ENCODE data around the gene PTPN23.

DNA sequence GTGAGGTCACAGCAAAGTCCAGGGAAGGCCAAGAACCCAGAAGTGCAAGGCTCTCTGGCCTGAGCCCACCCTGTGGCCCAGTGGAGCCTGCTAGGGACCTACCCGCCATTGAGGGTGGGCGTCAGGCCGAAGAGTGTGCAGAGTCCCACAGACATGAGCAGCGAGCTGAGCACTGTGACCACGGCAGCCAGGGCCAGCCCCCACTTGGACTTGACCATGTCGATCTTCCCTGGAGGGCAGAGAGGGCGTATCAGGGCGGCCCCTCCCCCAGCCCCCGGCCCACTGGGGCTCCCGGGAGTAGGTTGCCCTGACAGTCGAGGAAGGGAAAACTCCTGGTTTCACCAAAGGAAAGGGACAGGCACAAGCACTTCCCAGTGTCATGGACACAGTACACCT lies 44.6 kb downstream of the PTPN23 start:
- TF ChIP-seq, protein P1, sequence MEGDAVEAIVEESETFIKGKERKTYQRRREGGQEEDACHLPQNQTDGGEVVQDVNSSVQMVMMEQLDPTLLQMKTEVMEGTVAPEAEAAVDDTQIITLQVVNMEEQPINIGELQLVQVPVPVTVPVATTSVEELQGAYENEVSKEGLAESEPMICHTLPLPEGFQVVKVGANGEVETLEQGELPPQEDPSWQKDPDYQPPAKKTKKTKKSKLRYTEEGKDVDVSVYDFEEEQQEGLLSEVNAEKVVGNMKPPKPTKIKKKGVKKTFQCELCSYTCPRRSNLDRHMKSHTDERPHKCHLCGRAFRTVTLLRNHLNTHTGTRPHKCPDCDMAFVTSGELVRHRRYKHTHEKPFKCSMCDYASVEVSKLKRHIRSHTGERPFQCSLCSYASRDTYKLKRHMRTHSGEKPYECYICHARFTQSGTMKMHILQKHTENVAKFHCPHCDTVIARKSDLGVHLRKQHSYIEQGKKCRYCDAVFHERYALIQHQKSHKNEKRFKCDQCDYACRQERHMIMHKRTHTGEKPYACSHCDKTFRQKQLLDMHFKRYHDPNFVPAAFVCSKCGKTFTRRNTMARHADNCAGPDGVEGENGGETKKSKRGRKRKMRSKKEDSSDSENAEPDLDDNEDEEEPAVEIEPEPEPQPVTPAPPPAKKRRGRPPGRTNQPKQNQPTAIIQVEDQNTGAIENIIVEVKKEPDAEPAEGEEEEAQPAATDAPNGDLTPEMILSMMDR (IDR thresholded peaks at IDR 0.05) = no peak
- TF ChIP-seq POLR2A (IDR thresholded peaks at IDR 0.05) (no peak), POLR2AphosphoS5 (IDR thresholded peaks at IDR 0.05) (no peak), EP300 (IDR thresholded peaks at IDR 0.05) (no peak)
